GM10266 (cell line): ENCODE results near the gene NPAS3.

ENCODE experiments used
- DNase-seq: peaks from one replicate; pipeline ENCODE4 v3.0.0; 2012; ENCODE audit errors: extremely low spot score
- TF ChIP-seq, protein P1 (sequence below): IDR thresholded peaks from 2 replicates; pipeline ENCODE4 v1.5.1; 2012; ENCODE audit warnings: mild to moderate bottlenecking, low read depth; ENCODE audit not compliant: control insufficient read depth, insufficient read depth; ENCODE audit errors: missing control alignments

The NPAS3 gene

GRCh38 chr14:33035416-33036194 lies 96.9 kb downstream of the NPAS3 start:
- TF ChIP-seq, protein P1, sequence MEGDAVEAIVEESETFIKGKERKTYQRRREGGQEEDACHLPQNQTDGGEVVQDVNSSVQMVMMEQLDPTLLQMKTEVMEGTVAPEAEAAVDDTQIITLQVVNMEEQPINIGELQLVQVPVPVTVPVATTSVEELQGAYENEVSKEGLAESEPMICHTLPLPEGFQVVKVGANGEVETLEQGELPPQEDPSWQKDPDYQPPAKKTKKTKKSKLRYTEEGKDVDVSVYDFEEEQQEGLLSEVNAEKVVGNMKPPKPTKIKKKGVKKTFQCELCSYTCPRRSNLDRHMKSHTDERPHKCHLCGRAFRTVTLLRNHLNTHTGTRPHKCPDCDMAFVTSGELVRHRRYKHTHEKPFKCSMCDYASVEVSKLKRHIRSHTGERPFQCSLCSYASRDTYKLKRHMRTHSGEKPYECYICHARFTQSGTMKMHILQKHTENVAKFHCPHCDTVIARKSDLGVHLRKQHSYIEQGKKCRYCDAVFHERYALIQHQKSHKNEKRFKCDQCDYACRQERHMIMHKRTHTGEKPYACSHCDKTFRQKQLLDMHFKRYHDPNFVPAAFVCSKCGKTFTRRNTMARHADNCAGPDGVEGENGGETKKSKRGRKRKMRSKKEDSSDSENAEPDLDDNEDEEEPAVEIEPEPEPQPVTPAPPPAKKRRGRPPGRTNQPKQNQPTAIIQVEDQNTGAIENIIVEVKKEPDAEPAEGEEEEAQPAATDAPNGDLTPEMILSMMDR, result no peak
- no peak for DNase-seq

DNA sequence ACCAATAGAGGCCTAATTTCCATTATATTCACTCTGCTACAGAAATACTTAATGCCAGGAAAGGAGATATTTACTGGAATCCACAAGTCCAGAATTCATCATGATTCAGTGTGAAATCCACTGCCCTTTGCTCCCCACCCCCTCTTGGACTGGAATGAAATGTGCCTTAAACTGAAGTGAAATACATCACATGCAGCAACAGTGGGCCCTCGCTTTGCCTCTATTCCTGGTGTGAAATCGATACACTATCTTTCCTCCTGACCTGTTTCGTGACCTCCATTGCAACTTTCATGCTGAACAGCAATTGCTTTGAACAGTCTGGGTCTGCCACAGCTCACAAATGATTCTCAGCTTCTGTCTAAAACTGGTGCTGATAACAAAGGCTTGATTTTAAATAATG lies 100.6 kb downstream of the NPAS3 start:
- DNase-seq, result no peak
- TF ChIP-seq, protein P1, result no peak

DNA sequence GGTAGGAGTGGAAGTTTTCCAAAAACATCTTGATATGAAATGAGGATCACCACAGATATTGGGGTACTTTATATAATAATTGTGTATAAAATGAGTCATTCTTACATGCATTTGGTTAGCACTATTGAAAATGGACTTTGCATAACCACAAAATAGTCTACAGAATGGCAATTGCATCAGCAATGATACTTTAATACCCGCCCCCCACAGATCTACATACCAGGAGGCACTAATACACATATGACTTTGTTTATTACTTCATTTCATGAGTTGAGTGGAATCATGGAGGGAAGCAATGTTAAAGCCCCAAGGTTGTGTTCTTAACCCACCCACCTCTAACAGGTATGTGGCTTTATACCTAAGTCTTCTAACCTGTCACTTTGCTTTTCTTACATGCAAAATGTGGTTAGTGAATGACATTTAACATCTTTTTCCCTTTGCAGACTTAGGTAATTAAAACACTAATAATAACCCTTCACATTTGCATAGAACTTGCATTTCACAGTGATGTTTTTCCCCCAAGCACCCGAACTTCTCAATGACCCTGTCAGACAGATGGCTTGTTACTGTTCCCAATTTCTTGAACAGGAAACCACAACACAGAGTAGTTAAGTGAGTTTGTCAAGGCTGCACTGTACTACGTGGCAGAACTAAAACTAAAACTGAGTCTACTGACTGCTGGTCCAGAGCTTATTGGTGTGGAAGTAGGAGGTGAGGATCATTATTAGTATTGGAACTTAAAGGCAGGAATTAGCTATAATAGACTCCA lies 101.9 kb downstream of the NPAS3 start:
- TF ChIP-seq, protein P1, result no peak
- no peak for DNase-seq

DNA sequence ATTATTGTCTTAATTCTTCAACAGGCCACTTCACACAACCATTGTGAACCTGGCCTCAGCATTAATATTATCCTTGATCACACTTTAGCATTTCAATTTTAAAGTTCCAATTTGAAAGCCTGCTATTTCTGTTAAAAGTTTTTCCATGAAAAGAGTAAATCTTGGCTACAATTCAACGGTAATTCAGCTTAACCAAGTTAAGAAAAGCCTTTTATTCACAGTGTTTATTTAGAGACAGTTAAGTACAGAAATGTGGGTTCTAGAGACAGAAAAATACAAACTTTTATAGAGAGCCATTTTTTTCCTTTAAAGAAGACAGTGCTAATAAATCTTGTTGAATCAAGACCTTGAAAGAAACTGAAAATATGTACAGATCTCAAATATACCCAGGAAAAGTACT lies 103.9 kb downstream of the NPAS3 start:
- no peak for DNase-seq
- TF ChIP-seq, protein P1, result no peak

GRCh38 chr14:33045760-33046159 lies 107.1 kb downstream of the NPAS3 start:
- TF ChIP-seq, protein P1, result no peak
- no peak for DNase-seq

- no peak for DNase-seq
- TF ChIP-seq, protein P1, result no peak
Observed at GRCh38 chr14:33052943-33053342, 114.3 kb downstream of the NPAS3 start.

GRCh38 chr14:33056213-33056612 lies 117.5 kb downstream of the NPAS3 start:
- TF ChIP-seq, protein P1, result no peak
- no peak for DNase-seq
